ENCODE measurements around the gene ANKRD44. TPM values are rescaled to one million over a fixed set of nuclear protein-coding genes. Genes with fewer than 3 reads are reported as not detected.

The ANKRD44 gene
- total RNA-seq, 2 donors from 2014 or later: 7.0 to 10.1 TPM

DNA sequence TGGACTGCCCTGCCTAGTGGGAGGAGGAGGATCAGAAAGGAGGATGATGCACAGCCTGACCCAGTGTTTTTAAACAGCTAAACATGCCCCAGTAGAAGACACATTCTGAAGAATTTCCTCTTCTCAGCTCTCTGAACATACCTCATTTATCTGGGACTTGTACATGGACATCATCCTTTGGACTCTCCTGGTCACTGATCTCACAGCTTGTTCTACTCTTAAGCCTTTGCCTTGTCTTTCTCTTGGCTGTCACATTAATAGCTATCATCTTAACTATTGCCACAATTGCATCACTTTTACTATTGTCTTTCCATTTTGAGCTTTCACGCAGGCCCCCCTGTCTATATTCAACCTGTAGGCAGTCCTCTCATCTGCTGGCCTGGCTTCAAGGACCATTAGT lies 342.1 kb downstream of the ANKRD44 start:
- no peak overlapping the region for H3K27ac ChIP-seq
- H3K4me1 ChIP-seq: no peaks in the 10 kb centered on the region
- DNase-seq (ENCODE audit: low spot score): no peak
- no peaks in the 10 kb centered on the region for H3K27me3 ChIP-seq
- H3K4me3 ChIP-seq: no peak overlapping the region
- no peaks in the 10 kb centered on the region for H3K36me3 ChIP-seq
- no peak for TF ChIP-seq CTCF (IDR thresholded peaks at IDR 0.05)
- H3K9me3 ChIP-seq: no peaks in the 10 kb centered on the region

GRCh38 chr2:196967775-196968174 lies 342.8 kb downstream of the ANKRD44 start:
- Histone ChIP-seq H3K4me1 (no peaks in the 10 kb centered on the region), H3K36me3 (no peaks in the 10 kb centered on the region), H3K27ac (no peak overlapping the region), H3K4me3 (no peak overlapping the region), H3K27me3 (no peaks in the 10 kb centered on the region), H3K9me3 (no peaks in the 10 kb centered on the region)
- DNase-seq (ENCODE audit: low spot score): no peak
- TF ChIP-seq CTCF (IDR thresholded peaks at IDR 0.05): no peak

DNA sequence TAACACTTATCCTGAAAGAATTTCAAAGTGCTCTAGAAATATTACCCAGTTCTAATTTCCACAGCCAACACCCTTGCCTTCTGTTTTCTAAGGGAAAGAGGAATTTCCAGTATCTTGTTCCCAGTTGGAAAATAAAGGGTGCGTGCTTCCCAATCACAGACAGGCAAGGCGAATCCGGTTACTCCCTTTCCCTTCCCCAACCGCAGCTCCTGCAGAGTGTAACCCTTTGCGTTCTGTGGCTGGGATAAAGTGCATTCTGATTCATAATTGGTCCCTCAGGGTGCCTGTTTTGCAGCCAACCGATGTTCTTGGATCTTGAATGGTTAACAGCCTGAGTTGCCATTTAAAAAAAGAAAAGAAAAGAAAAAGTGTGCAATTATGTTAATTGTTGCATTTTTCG lies 343.5 kb downstream of the ANKRD44 start:
- Histone ChIP-seq H3K27ac (no peak overlapping the region), H3K4me3 (peak overlapping the region; percentile 5 to 33), H3K27me3 (no peaks in the 10 kb centered on the region), H3K36me3 (no peaks in the 10 kb centered on the region), H3K9me3 (no peaks in the 10 kb centered on the region), H3K4me1 (no peaks in the 10 kb centered on the region)
- TF ChIP-seq CTCF (IDR thresholded peaks at IDR 0.05): no peak
- DNase-seq (ENCODE audit: low spot score): no peak

GRCh38 chr2:196966061-196966460 lies 344.5 kb downstream of the ANKRD44 start:
- no peaks in the 10 kb centered on the region for H3K4me1 ChIP-seq
- H3K36me3 ChIP-seq: no peaks in the 10 kb centered on the region
- no peak overlapping the region for H3K4me3 ChIP-seq
- DNase-seq (ENCODE audit: low spot score): no peak
- H3K27me3 ChIP-seq: no peaks in the 10 kb centered on the region
- H3K9me3 ChIP-seq: no peaks in the 10 kb centered on the region
- H3K27ac ChIP-seq: no peak overlapping the region
- TF ChIP-seq CTCF (IDR thresholded peaks at IDR 0.05): no peak

DNA sequence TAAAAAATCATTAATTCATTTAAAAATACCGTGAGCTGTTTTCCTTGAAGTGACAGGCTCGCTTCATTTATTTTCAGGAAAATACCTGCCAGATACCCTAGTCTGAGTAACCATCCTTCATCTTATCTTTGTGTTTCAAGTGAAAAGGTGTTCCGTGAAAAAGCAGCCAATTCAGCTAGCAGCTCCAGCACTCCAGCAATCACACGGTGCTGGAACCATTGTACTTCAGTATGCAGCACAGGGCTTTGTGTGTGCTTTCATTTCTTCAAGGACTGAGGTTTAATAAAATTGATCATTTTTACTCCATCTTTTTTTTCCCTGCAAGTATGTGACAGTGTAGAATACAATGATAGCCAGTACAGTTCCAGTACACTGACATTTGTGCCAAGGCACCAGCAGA lies 344.9 kb downstream of the ANKRD44 start:
- H3K4me1 ChIP-seq: no peaks in the 10 kb centered on the region
- no peak overlapping the region for H3K4me3 ChIP-seq
- no peaks in the 10 kb centered on the region for H3K9me3 ChIP-seq
- H3K36me3 ChIP-seq: no peaks in the 10 kb centered on the region
- DNase-seq (ENCODE audit: low spot score): no peak
- no peaks in the 10 kb centered on the region for H3K27me3 ChIP-seq
- no peak overlapping the region for H3K27ac ChIP-seq
- TF ChIP-seq CTCF (IDR thresholded peaks at IDR 0.05): no peak

DNA sequence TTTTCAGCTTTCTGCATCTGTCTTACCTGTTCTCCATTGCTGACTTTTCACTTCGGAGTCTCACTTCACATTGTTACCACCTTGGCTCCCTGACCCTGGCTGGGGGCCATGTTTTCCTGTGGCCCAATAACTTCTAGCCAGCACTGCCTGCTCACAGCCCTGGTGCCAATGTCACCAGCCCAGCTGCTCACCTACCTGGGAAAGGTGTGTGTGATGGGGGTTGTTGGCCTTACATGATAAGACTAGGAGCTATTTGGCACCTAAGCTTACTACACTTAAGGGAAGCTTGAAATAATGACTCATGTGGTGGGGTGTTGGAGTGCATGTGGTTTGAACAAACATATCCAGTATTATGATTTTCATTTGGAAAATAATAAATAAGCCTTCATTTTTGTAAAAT lies 346.6 kb downstream of the ANKRD44 start:
- DNase-seq (ENCODE audit: low spot score): no peak
- Histone ChIP-seq H3K36me3 (no peaks in the 10 kb centered on the region), H3K4me1 (no peaks in the 10 kb centered on the region), H3K4me3 (no peak overlapping the region), H3K27ac (no peak overlapping the region), H3K27me3 (no peaks in the 10 kb centered on the region), H3K9me3 (no peaks in the 10 kb centered on the region)
- TF ChIP-seq CTCF (IDR thresholded peaks at IDR 0.05): no peak

Measured in right atrium auricular region (tissue), 2 donors.